Measurements from ENCODE around the gene TC2N. TPM values are rescaled to one million over a fixed set of nuclear protein-coding genes. Genes with fewer than 3 reads are reported as not detected.

The TC2N gene
- total and polyA plus RNA-seq, 2 experiments from 2014 or later = 10.0 to 35.0 TPM

- TF ChIP-seq ETS1 (IDR thresholded peaks at IDR 0.05) = no peak
Measured at GRCh38 chr14:91778217-91778616, 89.1 kb downstream of the TC2N start (continued).

- H3K27ac ChIP-seq (ENCODE audit: low read depth) = no peak overlapping the region
- ATAC-seq (no peak; the same call in 2 of the 3 replicates), DNase-seq (ENCODE audit: low spot score) (no peak)
- H3K9me3 Mint-ChIP-seq = no peaks in the 10 kb centered on the region
- no peaks in the 10 kb centered on the region for H3K36me3 Mint-ChIP-seq (ENCODE audit: low read depth)
- H3F3A ChIP-seq (replicated peaks; ENCODE audit: low read depth) = no peaks in the 10 kb centered on the region
- no peaks in the 10 kb centered on the region for H3K79me2 ChIP-seq (replicated peaks; ENCODE audit: insufficient read depth)
- H3K4me1 ChIP-seq (ENCODE audit: insufficient read depth) = no peaks in the 10 kb centered on the region
- no peak overlapping the region for H3K4me3 Mint-ChIP-seq
- peaks cover 2% of the 10 kb centered on the region for H3K27me3 Mint-ChIP-seq (ENCODE audit: insufficient read depth, low read depth, poor library complexity)
- no peak overlapping the region for H3K4me2 ChIP-seq
- H3K4me1 Mint-ChIP-seq = peaks cover 6% of the 10 kb centered on the region; the same call in 2 of the 3 replicates
- no peaks in the 10 kb centered on the region for H3K9me2 ChIP-seq (ENCODE audit: insufficient read depth)
- H3K27me3 ChIP-seq (ENCODE audit: insufficient read depth) = no peaks in the 10 kb centered on the region
- no peaks in the 10 kb centered on the region for H4K20me1 ChIP-seq (replicated peaks; ENCODE audit: insufficient read depth)
- no peaks in the 10 kb centered on the region for H3K36me3 ChIP-seq (ENCODE audit: insufficient read depth)
- H3K4me3 ChIP-seq = no peak overlapping the region
- H2AFZ ChIP-seq = no peak overlapping the region
- H3K27ac Mint-ChIP-seq = no peak overlapping the region
- no peak for TF ChIP-seq STAT1 (IDR thresholded peaks at IDR 0.05; ENCODE audit: unreplicated experiment)
- TF ChIP-seq ZNF114 (CRISPR knock-in tag; IDR thresholded peaks at IDR 0.05) = no peak
- TF ChIP-seq CREB1 (CRISPR knock-in tag; IDR thresholded peaks at IDR 0.05; ENCODE audit: low read depth) = no peak
- no peak for TF ChIP-seq REST (IDR thresholded peaks at IDR 0.05; ENCODE audit: unreplicated experiment)
- TF ChIP-seq CTCF (conservative IDR thresholded peaks at IDR 0.05; ENCODE audit: low read depth in 2 of 2) = no peak
- no peak for TF ChIP-seq JUNB (IDR thresholded peaks at IDR 0.05; ENCODE audit: unreplicated experiment)
- no peak for TF ChIP-seq ZNF462 (CRISPR knock-in tag; IDR thresholded peaks at IDR 0.05)
- TF ChIP-seq NANOG (IDR thresholded peaks at IDR 0.05; ENCODE audit: borderline replicate concordance) = no peak
- TF ChIP-seq ZNF331 (CRISPR knock-in tag; IDR thresholded peaks at IDR 0.05; ENCODE audit: low read depth) = no peak
- no peak for TF ChIP-seq EZH2phosphoT487 (IDR thresholded peaks at IDR 0.05; ENCODE audit: unreplicated experiment)
- TF ChIP-seq POLR2AphosphoS5 (IDR thresholded peaks at IDR 0.05; ENCODE audit: low read depth) = no peak
Measured at GRCh38 chr14:91774140-91775096, 92.9 kb downstream of the TC2N start.

Data from GM23338 (cell line).